ENCODE data around the gene RAB11FIP3.
A peak's percentile ranks its signal among the peaks of the same experiment; 100 is the strongest.

RAB11FIP3 gene

GRCh38 chr16:515175-515938 is 89.9 kb downstream of the RAB11FIP3 start:
- H3K4me3 ChIP-seq (ENCODE audit: low read depth, low read length): no peak overlapping the region

GRCh38 chr16:515939-516226 is 90.4 kb downstream of the RAB11FIP3 start:
- no peak overlapping the region for H3K4me3 ChIP-seq (ENCODE audit: low read depth, low read length)

GRCh38 chr16:516301-516700 is 90.9 kb downstream of the RAB11FIP3 start:
- H3K4me3 ChIP-seq (ENCODE audit: low read depth, low read length): no peak overlapping the region

DNA sequence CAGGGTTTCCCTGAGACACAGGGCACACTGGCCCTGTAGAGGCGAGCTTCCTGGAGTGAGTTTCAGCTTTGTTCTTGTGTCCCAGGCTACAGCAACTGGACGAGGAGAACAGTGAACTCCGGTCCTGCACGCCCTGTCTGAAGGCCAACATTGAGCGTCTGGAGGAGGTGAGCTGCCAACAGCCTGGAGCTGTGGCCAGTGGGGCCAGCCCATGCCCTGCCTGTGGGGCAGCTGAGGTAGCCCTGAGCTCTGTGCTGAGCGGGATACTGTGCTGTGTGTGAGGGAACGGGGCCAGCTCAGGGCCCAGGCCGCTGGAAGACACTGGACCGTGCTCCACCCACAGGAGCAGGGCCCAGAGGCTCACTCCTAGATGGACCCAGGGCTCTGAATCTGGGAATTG is 93.4 kb downstream of the RAB11FIP3 start:
- H3K4me3 ChIP-seq (ENCODE audit: low read depth, low read length): no peak overlapping the region

DNA sequence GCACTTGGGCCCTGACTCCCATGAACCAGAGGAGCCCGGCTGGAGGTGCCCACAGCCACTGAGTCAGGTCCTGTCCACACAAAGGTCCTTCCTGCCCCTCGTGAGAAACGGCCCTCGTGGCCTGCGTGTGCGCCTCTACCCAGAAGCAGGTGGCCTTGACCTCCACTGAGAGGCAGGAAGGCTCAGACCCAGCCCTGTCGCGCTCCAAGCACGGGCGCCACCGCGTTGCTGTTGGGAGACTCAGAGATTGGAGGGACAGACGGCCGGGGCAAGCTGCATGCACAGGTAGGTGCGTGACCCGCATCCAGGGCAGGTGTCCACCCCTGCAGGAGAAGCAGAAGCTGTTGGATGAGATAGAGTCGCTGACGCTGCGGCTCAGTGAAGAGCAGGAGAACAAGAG is 94.0 kb downstream of the RAB11FIP3 start:
- no peak overlapping the region for H3K4me3 ChIP-seq (ENCODE audit: low read depth, low read length)

DNA sequence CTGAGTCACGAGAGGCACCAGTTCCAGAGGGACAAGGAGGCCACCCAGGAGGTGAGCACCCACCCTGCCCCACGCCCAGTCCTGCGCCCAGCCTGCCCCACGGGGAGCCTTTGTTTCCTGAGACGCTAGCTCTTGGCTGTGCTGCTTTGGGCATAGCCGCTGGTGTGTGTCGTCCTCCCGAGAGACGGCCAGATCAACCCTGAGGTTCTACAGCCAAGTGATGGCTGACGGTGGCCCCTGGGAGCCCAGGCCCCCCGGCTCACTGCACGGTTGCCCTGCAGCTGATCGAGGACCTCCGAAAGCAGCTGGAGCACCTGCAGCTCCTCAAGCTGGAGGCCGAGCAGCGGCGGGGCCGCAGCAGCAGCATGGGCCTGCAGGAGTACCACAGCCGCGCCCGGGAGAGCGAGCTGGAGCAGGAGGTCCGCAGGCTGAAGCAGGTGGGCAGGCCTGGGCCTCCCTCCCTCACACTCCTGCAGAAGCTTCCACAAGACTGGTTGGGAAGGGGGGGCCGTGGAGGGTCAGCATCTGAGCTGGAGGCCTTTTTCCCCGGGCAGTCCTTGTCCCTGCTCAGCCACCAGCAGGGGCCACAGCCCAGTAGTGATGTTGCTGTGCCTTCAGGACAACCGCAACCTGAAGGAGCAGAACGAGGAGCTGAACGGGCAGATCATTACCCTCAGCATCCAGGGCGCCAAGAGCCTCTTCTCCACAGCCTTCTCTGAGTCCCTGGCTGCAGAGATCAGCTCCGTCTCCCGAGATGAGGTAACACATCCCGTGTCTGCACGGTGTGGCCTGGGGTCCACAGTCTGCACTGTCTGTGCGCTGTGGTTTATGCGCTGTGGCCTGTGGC is 94.6 kb downstream of the RAB11FIP3 start:
- no peak overlapping the region for H3K4me3 ChIP-seq (ENCODE audit: low read depth, low read length)

DNA sequence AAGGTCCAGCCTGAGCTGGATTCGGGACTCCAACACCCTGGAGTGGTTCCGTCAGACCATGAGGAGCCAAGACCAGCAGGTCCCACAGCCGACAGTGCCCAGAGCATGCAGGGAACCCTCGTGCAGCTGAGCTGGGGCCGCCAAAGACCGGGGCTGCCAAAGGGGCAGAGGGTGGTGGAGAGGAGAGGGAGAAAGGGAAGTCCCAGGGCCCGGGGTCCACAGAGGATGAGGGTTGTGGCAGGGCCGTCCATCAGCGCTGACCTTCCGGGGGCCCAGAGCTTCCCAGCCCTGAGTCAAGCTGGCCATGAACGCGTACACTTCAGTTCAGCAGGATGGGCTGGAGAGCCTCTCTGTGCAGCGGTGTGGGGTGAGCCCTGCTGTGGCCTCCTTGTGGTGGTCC is 95.4 kb downstream of the RAB11FIP3 start:
- H3K4me3 ChIP-seq (ENCODE audit: low read depth, low read length): no peak overlapping the region

DNA sequence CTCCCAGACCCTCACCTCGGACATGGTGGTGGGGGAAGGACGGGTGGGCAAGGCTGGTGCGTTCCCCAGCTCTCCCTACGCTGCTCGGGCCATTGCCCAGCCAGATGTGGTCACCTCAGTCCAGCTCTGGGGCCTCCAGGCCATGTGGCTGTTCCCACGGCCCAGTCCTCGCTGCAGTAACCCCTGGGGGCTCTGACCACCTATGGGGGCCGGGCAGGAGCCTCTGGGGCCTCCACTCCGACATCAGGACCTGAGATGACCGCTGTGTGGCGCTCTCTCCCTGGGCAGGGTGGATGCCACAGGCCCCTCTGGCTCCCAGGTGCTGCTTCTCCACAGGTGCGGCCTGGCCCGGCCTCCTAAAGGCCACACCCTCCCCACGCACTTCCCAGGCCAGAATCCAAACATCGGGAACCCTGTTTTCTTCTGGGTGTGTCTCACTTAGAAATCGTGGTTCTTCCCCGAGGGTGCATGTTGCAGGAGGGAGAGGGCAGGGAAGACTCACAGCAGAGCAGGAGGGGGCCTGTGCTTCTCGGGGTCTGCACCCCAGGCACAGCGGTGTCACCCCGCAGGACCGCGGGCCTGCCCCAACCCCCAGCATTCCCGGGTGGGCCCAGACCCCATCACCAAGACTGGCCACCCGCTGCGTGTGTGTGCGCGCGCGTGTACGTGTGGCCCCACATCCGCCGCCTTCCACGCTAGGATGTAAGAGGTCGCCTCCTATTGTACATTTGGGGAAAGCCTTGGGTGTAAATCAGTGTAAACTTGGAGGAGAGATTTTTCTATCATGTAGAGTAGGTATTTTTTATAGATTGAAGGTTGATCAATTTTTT is 96.1 kb downstream of the RAB11FIP3 start:
- no peak overlapping the region for H3K4me3 ChIP-seq (ENCODE audit: low read depth, low read length)

GRCh38 chr16:522320-523096 is 97.1 kb downstream of the RAB11FIP3 start:
- no peak overlapping the region for H3K4me3 ChIP-seq (ENCODE audit: low read depth, low read length)

DNA sequence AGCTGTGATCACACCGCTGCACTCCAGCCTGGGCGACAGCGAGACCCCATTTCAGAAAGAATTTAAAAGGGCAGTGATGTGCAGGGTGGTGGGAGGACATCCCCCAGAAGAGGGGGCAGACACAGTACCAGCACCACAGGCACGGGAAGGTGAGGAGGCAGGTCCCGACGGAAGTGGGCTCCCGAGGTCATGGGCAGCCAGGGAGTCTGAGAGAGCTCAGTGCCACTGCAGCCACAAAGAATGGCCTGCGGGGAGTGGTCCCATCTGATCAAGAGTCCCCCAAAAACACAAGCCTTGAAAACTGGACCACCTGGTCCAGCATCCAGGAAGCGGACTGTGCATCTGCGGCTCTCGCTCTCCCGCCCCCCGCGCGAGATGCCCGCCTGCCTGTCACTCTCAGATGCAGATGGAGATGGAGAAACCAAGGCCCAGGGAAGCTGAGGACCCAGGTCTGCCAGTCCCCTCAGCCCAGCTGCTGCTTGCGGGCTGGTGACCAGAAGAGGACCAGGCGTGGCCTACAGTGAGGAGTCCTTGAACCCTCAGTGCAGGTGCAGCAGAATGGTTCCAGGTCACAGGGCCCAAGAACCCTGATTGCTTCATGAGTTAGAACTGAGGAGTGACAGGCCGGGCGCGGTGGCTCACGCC is 97.8 kb downstream of the RAB11FIP3 start:
- no peak overlapping the region for H3K4me3 ChIP-seq (ENCODE audit: low read depth, low read length)

DNA sequence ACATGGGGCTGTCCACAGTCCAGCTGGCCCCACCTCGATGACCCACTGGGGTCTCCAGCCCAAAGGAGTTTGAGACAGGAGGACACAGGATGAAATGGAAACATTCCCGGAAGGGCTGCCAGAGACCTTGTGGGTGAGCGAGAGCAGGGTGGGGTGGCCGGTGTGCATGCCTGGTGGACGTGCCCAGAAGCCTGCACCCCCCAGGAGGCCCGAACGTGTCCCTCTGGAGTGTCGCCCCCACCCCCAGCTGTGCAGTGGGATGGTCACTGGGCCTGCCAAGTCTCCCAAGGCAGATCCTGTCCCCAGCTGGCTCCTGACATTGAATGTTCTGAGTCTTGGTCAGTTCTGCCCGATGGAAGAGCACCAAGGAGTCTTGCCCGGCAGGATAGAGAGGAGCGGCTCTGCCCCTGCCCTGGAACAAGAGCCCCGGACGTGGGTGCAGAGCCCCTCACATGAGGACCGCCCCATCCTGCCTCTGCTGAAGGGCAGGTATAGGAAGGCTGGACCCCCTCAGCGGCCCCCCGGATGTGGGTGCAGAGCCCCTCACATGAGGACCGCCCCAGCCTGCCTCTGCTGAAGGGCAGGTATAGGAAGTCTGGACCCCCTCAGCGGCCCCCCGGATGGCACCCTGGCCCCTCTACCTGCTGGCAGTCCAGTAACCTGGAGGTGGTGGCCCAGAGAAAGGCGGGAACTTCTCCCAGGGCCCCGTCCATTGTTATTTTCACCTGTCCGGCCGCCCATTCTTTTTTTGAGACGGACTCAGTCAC is 99.0 kb downstream of the RAB11FIP3 start:
- H3K4me3 ChIP-seq (ENCODE audit: low read depth, low read length): no peak overlapping the region

- no peak overlapping the region for H3K4me3 ChIP-seq (ENCODE audit: low read depth, low read length)
Measured at GRCh38 chr16:525123-525519, 99.7 kb downstream of the RAB11FIP3 start.

- no peak overlapping the region for H3K4me3 ChIP-seq (ENCODE audit: low read depth, low read length)
Measured at GRCh38 chr16:525520-526180, 100.2 kb downstream of the RAB11FIP3 start.

GRCh38 chr16:526181-527014 is 100.9 kb downstream of the RAB11FIP3 start:
- peak overlapping the region; percentile 72 for H3K4me3 ChIP-seq (ENCODE audit: low read depth, low read length)

DNA sequence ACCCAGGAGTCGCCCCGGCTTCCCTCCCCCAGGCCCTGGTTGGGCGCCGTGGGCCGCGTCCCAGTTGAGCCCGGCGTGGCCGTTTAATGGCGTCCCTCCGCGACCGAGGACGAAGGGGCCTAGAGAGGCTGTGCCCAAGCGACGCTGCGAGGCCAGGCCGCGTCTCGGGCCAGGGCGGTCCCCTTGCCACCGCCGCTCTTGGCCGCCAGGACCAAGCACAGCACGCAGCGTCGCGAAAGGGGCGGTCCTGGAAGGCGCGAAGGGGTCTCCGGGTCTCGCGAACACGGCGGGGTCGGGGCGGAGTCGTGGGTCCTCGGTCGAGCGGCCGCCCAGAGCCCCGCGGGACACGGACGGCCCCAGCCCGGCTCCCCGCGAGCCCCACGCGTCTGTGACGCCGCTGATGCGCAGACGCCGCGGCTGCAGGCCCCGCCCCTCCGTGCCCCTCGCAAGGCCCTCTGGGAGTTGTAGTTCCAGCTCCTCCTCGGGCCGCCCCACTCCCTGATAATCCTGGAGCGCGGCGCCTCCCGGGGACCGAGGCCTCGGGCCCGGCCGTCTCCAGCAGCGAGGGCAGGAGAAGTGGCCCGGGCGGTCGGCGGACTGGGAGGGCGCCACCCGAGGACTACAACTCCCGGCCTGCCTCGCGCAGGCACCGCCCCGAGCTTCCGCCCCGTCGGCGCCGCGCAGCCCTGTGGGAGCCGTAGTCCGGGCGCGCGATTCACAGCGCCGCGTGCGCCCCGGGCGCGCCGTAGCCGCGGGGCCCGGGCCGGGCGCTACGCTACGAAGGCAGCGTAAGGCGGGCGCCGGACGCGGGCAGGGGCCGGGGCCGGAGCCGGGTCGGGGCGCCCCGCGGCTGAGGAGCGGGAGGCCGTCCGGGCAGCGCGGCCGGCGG is 101.8 kb downstream of the RAB11FIP3 start, which contains the start of gene CAPN15:
Gene CAPN15 (plus strand): TSS at position 698 of the 889 bp plus-strand sequence. CDS start 19,127 bp downstream, outside the sequence.
- peak within 1 kb of the TSS; percentile 72 for H3K4me3 ChIP-seq (ENCODE audit: low read depth, low read length)

DNA sequence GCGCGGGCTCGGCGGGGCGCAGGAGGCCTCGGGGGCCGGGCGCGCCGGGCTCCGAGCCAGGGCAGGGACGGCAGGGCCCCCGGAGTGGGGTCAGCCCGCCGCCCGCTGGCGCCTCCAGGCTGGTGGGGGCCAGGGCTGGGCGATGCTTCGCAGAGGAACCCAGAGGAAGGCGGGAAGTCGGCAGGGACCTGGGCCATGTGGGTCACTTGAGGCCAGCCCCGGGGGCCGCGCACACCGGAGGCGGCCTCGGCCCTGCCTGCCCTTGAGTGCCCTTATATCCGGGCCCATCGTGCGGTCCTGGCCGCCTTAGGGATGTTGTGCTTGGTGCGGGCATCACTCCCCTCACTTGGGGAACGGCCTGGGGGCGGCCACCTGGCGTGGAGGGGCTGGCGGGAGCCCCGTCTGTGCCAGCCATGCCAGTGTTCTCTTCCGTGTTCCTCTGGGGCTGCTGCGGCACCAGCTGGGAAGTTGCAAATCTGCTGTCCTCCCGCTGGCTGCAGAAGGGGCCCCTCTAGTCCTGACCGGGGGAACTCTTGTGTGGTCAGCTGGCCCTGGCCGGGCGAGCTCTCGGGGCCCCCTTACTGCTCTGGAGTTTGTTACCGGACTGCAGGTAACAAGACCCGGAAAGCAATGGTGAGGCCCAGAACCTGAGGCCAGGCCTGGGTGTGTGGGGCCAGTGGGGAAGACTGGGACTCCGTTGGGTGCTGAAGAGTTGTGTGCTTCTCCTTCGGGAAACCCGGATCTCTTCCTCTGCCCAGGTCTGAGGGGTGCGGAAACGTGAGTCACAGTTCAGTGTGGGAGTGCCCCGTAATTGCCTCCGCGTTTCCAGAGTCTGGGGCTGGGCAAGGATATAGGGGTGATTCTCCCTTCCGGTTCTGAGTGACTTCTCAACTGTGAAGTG is 102.9 kb downstream of the RAB11FIP3 start:
- H3K4me3 ChIP-seq (ENCODE audit: low read depth, low read length): peak overlapping the region; percentile 63

Data from iPS-11a (cell line).